Renal cortex interstitium (tissue), 11 donors: ENCODE results near the gene IL1R2. TPM values are rescaled to one million over a fixed set of nuclear protein-coding genes. Genes with fewer than 3 reads are reported as not detected.
"Not testable (repeated sequence)": the region's sequence is repeated elsewhere in the genome, so short reads cannot be mapped to it uniquely, and the experiment has no call there.

Experiments used
- DNase-seq, 11 donors: peaks; one replicate each; pipeline ENCODE4 v3.0.0-alpha.2; 2013; ENCODE audit warnings: low read depth in 9 of 11, low spot score in 4 of 11; ENCODE audit errors: extremely low read depth in 1 of 11
- polyA plus RNA-seq, 3 donors: library from polyadenylated mRNA; unstranded; fragments of 120-200 nt; gene quantifications; one replicate each; pipeline ENCODE4 v1.2.1, GENCODE V29; 2013; ENCODE audit not compliant: insufficient read length in 3 of 3

The IL1R2 gene
- polyA plus RNA-seq, 3 donors, result 0.27 to 0.36 (median 0.31) TPM

DNA sequence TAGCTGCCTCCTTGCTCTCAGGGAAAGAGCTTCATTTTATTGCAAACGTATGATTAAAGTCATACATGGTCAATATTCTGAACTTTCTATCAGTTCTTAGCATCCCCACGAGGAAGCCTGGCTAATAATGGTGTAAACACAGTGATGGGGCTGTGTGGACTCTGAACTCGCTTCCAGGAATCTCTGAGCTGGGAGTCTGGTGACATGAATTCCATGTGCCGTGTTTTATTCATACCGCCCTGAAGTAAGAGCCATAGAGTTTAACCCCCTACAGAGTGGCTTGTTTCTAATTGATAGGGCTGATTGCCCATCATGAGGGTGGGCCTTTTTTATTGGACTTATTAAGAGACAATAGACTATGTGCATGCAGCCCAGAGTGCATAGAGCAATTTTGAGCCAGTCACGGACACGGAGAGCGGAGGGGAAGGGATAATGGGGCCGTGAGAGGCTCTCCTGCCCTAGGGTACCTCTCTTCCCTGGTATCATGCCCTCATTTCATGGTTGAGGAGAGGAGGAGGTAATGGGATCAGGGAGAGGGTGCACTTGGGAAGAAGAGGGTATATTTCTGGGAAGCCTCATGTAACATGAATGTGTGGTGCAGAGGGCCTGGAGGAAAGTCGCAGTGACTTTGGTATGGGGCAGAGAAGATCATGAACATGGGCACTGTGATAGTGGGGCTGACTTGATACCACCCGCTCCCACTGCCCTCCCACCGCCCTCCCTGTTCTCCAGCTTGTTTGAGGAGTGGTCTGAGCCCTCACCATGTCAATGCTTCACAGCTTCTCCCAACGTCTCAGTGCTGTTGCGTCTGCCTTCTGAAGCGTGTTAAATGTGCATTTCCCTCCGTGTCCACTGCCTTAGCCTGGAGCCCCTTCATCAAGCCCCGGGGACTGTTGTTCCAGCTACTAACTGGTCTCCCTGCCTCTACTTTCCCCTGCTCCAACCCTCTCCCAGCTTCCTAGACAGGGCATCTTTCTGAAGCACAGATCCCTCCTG is 73.2 kb downstream of the IL1R2 start:
- no peak for DNase-seq

DNA sequence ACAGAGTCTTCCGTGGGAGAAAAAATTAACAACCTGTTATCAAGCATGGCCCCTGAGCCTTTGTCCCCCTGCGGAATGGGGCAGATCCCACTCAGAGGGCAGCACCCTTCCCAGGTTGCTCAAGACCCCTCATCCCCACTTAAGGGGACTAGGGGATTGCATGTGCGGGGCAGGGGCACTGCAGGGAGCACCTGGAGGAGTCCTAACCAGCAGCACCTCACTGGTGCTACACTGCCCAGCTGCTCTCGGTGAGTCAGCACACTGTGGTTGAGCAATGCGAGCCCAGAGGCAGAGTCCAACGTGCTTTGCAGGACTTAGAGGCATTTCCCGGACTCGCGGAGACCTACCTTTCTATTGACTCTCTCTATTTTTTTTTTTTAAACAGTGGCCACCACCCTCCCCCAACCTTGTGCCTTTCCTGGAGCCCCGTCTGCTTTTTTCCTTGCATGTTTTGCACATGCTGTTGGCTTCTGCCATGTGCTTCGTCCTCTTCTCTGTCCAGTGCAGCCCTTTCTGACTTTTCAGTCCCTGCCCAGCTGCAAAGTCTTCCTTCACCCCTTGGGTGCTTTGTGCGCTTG is 74.0 kb downstream of the IL1R2 start:
- no peak for DNase-seq

GRCh38 chr2:102066554-102066953 is 74.8 kb downstream of the IL1R2 start:
- DNase-seq, result no peak

GRCh38 chr2:102068126-102068525 is 76.4 kb downstream of the IL1R2 start:
- DNase-seq, result not testable (repeated sequence)

GRCh38 chr2:102069311-102069974 is 77.7 kb downstream of the IL1R2 start:
- DNase-seq, result no peak

- peak in 1 of 11 donors; percentile 49 for DNase-seq
Observed at GRCh38 chr2:102070058-102070642, 78.4 kb downstream of the IL1R2 start.

DNA sequence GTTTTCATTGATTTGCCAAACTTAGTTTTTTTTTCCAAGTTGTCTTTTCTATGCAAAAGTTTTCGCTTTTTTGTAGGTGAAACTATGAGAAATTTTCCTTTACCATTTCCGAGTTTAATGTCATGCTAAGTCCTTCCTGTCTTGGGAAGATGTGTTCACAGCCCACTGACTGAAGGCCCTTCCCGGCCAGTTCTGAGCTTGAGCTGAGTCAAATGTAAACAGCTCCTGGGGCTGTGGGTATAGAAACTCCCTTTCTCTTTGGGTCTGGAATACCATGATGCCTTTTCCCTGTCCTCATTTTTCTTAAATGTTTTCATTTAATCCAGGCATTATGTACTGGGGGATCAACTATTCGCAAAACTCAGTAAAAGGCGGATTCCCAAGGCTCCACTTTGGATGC is 81.0 kb downstream of the IL1R2 start:
- DNase-seq, result no peak

GRCh38 chr2:102073168-102073724 is 81.5 kb downstream of the IL1R2 start:
- DNase-seq, result no peak

GRCh38 chr2:102074152-102074783 is 82.5 kb downstream of the IL1R2 start:
- no peak for DNase-seq

GRCh38 chr2:102075479-102075878 is 83.7 kb downstream of the IL1R2 start:
- no peak for DNase-seq

DNA sequence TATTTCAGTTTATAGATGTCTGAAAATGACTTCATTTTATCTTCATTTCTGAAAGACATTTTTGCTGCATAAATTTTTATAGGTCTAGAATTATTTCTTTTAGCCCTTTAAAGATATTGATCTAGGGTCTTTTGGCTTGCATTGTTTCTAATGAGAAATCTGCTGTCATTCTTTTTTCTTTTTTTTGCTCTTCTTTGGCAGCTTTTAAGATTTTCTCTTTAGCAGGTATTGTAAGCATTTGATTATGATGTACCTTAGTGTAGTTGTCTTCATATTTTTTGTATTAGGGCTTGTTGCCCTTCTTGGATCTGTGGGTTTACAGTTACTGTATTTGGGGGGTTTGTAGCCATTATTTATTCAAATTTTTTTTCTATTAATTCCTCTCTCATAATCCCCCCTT is 84.8 kb downstream of the IL1R2 start:
- no peak for DNase-seq

Other genes starting within 250 kb of the IL1R2 start
- 10 to 100 TPM; 26.6 to 41.7 (median 30.5) TPM for gene IL1R1, start 150.8 kb downstream of the IL1R2 start, polyA plus RNA-seq
- 1 to 10 TPM; 1.1 to 2.0 (median 1.4) TPM for gene IL1RL2, start 195.1 kb downstream of the IL1R2 start, polyA plus RNA-seq